H9 (cell line): ENCODE data around the gene RNLS. TPM values are rescaled to one million over a fixed set of nuclear protein-coding genes. Genes with fewer than 3 reads are reported as not detected.

Experiments used
- DNase-seq: peaks from one replicate; pipeline ENCODE4 v3.0.0-alpha.2; 2017
- H2AFZ ChIP-seq: one replicate; pipeline ENCODE4 v1.6.1; 2013; ENCODE audit warnings: mild to moderate bottlenecking, low read length, control low read depth, moderate library complexity
- H2AK5ac ChIP-seq: 2 replicates; pipeline ENCODE4 v1.6.1; 2013; ENCODE audit warnings: low read length, control low read depth, mixed read lengths; ENCODE audit not compliant: insufficient read length
- H2BK120ac ChIP-seq: one replicate; pipeline ENCODE4 v1.6.1; 2013; ENCODE audit warnings: low read depth, mild to moderate bottlenecking, low read length, control low read depth, inconsistent platforms; ENCODE audit not compliant: poor library complexity, severe bottlenecking
- H2BK12ac ChIP-seq: 2 replicates; pipeline ENCODE4 v1.6.1; 2013; ENCODE audit warnings: low read length, control low read depth, mixed read lengths, low read depth; ENCODE audit not compliant: insufficient read length
- H2BK15ac ChIP-seq: 2 replicates; pipeline ENCODE4 v1.6.1; 2013; ENCODE audit warnings: low read depth, low read length, control low read depth
- H2BK20ac ChIP-seq: one replicate; pipeline ENCODE4 v1.6.1; 2013; ENCODE audit warnings: low read depth, mild to moderate bottlenecking, low read length, control low read depth, inconsistent platforms; ENCODE audit not compliant: poor library complexity, severe bottlenecking
- H2BK5ac ChIP-seq: 2 replicates; pipeline ENCODE4 v1.6.1; 2013; ENCODE audit warnings: low read length, control low read depth, mixed read lengths; ENCODE audit not compliant: insufficient read length
- H3K14ac ChIP-seq: 2 replicates; pipeline ENCODE4 v1.6.1; 2013; ENCODE audit warnings: low read length, control low read depth; ENCODE audit not compliant: insufficient read depth
- H3K18ac ChIP-seq: 2 replicates; pipeline ENCODE4 v1.6.1; 2013; ENCODE audit warnings: low read depth, mild to moderate bottlenecking, mixed read lengths, low read length, control low read depth; ENCODE audit not compliant: insufficient read length
- H3K23ac ChIP-seq: 2 replicates; pipeline ENCODE4 v1.6.1; 2013; ENCODE audit warnings: low read length, control low read depth, mixed read lengths, low read depth; ENCODE audit not compliant: insufficient read length
- H3K23me2 ChIP-seq: 2 replicates; pipeline ENCODE4 v1.6.1; 2013; ENCODE audit warnings: low read depth, mild to moderate bottlenecking, mixed read lengths, low read length, control low read depth; ENCODE audit not compliant: insufficient read length, poor library complexity, severe bottlenecking
- H3K27ac ChIP-seq: 2 replicates; pipeline ENCODE4 v1.5.1; 2013; ENCODE audit warnings: low read length, control low read depth, mixed read lengths, low read depth; ENCODE audit not compliant: insufficient read length
- H3K27me3 ChIP-seq: 2 replicates; pipeline ENCODE4 v1.6.1; 2013; ENCODE audit warnings: low read length, control low read depth, inconsistent platforms; ENCODE audit not compliant: insufficient read depth
- H3K4ac ChIP-seq: 2 replicates; pipeline ENCODE4 v1.6.1; 2013; ENCODE audit warnings: low read depth, mild to moderate bottlenecking, control low read depth, inconsistent platforms, low read length, moderate library complexity
- H3K4me1 ChIP-seq: 2 replicates; pipeline ENCODE4 v1.6.1; 2013; ENCODE audit warnings: low read length, control low read depth, inconsistent platforms; ENCODE audit not compliant: insufficient read depth
- H3K4me2 ChIP-seq: 2 replicates; pipeline ENCODE4 v1.6.1; 2013; ENCODE audit warnings: low read length, control low read depth, mixed read lengths; ENCODE audit not compliant: insufficient read length, insufficient read depth
- H3K56ac ChIP-seq: 2 replicates; pipeline ENCODE4 v1.6.1; 2013; ENCODE audit warnings: low read depth, mild to moderate bottlenecking, mixed read lengths, low read length, control low read depth; ENCODE audit not compliant: insufficient read length
- H3K79me1 ChIP-seq: 2 replicates; pipeline ENCODE4 v1.6.1; 2013; ENCODE audit warnings: low read depth, mild to moderate bottlenecking, moderate library complexity, low read length, control low read depth, inconsistent platforms; ENCODE audit not compliant: insufficient read depth, poor library complexity, severe bottlenecking
- H3K79me2 ChIP-seq: 2 replicates; pipeline ENCODE4 v1.6.1; 2013; ENCODE audit warnings: low read length, control low read depth, inconsistent platforms; ENCODE audit not compliant: insufficient read depth
- H3K9ac ChIP-seq: 2 replicates; pipeline ENCODE4 v1.6.1; 2013; ENCODE audit warnings: low read length, control low read depth, mixed read lengths; ENCODE audit not compliant: insufficient read length; ENCODE audit errors: extremely low read depth
- H3K9me3 ChIP-seq: one replicate; pipeline ENCODE4 v1.6.1; 2013; ENCODE audit warnings: low read depth, low read length, inconsistent platforms; ENCODE audit not compliant: control insufficient read depth
- H3T11ph ChIP-seq: one replicate; pipeline ENCODE4 v1.6.1; 2013; ENCODE audit warnings: mild to moderate bottlenecking, low read length, control low read depth, inconsistent platforms
- H4K20me1 ChIP-seq: one replicate; pipeline ENCODE4 v1.6.1; 2013; ENCODE audit not compliant: control insufficient read depth, insufficient read length, insufficient read depth
- H4K5ac ChIP-seq: 2 replicates; pipeline ENCODE4 v1.6.1; 2013; ENCODE audit warnings: low read depth, mild to moderate bottlenecking, mixed read lengths, low read length, control low read depth; ENCODE audit not compliant: insufficient read length
- H4K8ac ChIP-seq: replicated peaks from 2 replicates; pipeline ENCODE4 v1.6.1; 2013; ENCODE audit warnings: low read length, control low read depth, mixed read lengths, low read depth; ENCODE audit not compliant: insufficient read length
- H4K91ac ChIP-seq: 2 replicates; pipeline ENCODE4 v1.6.1; 2013; ENCODE audit warnings: low read depth, mild to moderate bottlenecking, moderate library complexity, mixed read lengths, low read length, control low read depth; ENCODE audit not compliant: insufficient read length
- H3K27ac Mint-ChIP-seq, 3 experiments: 2 replicates in 2 of 3; 3 replicates in 1 of 3; pipeline ENCODE4 v1.8.0; 2020 to 2021; ENCODE audit warnings: mixed read lengths in 3 of 3, mild to moderate bottlenecking in 1 of 3, moderate library complexity in 1 of 3
- H3K27me3 Mint-ChIP-seq: 2 replicates; pipeline ENCODE4 v1.8.0; 2021; ENCODE audit warnings: low read depth, mild to moderate bottlenecking, moderate library complexity, mixed read lengths
- H3K36me3 Mint-ChIP-seq, 3 experiments: 2 replicates in 2 of 3; 3 replicates in 1 of 3; pipeline ENCODE4 v1.8.0; 2020 to 2021; ENCODE audit warnings: low read depth in 3 of 3, mixed read lengths in 3 of 3; ENCODE audit not compliant: insufficient read depth in 1 of 3
- H3K4me1 Mint-ChIP-seq, 2 experiments: 2 replicates each; pipeline ENCODE4 v1.8.0; 2020; ENCODE audit warnings: mixed read lengths in 2 of 2
- H3K4me3 Mint-ChIP-seq, 2 experiments: 2 replicates in 1 of 2; 3 replicates in 1 of 2; pipeline ENCODE4 v1.8.0; 2020 to 2021; ENCODE audit warnings: mild to moderate bottlenecking in 2 of 2, mixed read lengths in 2 of 2, moderate library complexity in 1 of 2
- H3K9me3 Mint-ChIP-seq, 2 experiments: 2 replicates in 1 of 2; 3 replicates in 1 of 2; pipeline ENCODE4 v1.8.0; 2020; ENCODE audit warnings: mild to moderate bottlenecking in 2 of 2, mixed read lengths in 2 of 2, moderate library complexity in 1 of 2
- WGBS: extraction: QIAGEN DNeasy Blood & Tissue Kit; methylation state at CpG from one replicate; pipeline ENCODE4 v1.1.7; 2013; ENCODE audit warnings: missing lambda C conversion rate, low lambda C conversion rate, mixed read lengths; ENCODE audit not compliant: insufficient read length; ENCODE audit errors: extremely low coverage; 5-methylcytosine and 5-hydroxymethylcytosine counted together
- total RNA-seq: library from RNA; stranded (reverse); gene quantifications from 2 replicates; pipeline ENCODE4 v1.2.1, GENCODE V29; 2021
- TF ChIP-seq, protein P1 (sequence below): fragments of 200-600 bp; sonication (generic); conservative IDR thresholded peaks from 3 replicates; pipeline ENCODE4 v1.8.0; 2021; ENCODE audit warnings: antibody characterized with exemption, mild to moderate bottlenecking

RNLS gene
- total RNA-seq, 1 experiment from 2014 or later: 7.5 TPM

DNA sequence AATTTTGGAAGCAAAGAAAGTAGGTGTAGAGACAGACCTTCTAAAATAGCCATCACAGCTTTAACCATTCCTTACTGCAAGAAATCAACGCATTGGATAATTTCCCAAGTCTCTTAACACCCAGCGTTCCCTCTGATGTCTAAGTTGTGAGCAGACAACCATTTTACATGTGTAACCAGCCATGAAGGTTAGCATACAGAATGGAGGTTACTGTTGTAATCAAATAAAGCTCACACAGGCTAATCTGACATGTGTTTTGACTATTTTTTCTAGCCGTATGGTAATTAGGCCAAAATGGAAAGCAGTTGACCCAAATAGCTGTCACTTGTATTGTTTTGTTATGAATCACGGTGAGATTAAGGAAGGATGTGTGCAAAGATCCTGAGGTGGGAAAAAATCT lies 336.4 kb downstream of the RNLS start:
- Histone ChIP-seq H2AFZ (no peak overlapping the region), H3K23me2 (no peaks in the 10 kb centered on the region), H2BK12ac (no peak overlapping the region), H3T11ph (no peak overlapping the region), H2BK20ac (no peak overlapping the region), H2BK120ac (no peak overlapping the region), H2BK15ac (no peak overlapping the region), H3K23ac (no peak overlapping the region), H4K5ac (no peak overlapping the region), H3K79me2 (no peaks in the 10 kb centered on the region), H3K4me1 (no peaks in the 10 kb centered on the region), H3K27me3 (no peaks in the 10 kb centered on the region), H4K20me1 (no peaks in the 10 kb centered on the region), H3K56ac (no peak overlapping the region), H3K9me3 (no peaks in the 10 kb centered on the region), H3K79me1 (no peaks in the 10 kb centered on the region), H4K8ac (no peak overlapping the region), H3K14ac (no peak overlapping the region), H4K91ac (no peak overlapping the region), H2BK5ac (no peak overlapping the region), H3K18ac (no peak overlapping the region), H3K9ac (no peak overlapping the region), H3K4me2 (no peak overlapping the region), H2AK5ac (no peak overlapping the region), H3K4ac (no peak overlapping the region), H3K27ac (no peak overlapping the region)
- H3K9me3 Mint-ChIP-seq: no peaks in the 10 kb centered on the region
- no peak overlapping the region for H3K4me3 Mint-ChIP-seq
- TF ChIP-seq, protein P1, sequence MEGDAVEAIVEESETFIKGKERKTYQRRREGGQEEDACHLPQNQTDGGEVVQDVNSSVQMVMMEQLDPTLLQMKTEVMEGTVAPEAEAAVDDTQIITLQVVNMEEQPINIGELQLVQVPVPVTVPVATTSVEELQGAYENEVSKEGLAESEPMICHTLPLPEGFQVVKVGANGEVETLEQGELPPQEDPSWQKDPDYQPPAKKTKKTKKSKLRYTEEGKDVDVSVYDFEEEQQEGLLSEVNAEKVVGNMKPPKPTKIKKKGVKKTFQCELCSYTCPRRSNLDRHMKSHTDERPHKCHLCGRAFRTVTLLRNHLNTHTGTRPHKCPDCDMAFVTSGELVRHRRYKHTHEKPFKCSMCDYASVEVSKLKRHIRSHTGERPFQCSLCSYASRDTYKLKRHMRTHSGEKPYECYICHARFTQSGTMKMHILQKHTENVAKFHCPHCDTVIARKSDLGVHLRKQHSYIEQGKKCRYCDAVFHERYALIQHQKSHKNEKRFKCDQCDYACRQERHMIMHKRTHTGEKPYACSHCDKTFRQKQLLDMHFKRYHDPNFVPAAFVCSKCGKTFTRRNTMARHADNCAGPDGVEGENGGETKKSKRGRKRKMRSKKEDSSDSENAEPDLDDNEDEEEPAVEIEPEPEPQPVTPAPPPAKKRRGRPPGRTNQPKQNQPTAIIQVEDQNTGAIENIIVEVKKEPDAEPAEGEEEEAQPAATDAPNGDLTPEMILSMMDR: no peak
- H3K4me1 Mint-ChIP-seq: no peaks in the 10 kb centered on the region; a peak in 1 of 4 replicates
- H3K27ac Mint-ChIP-seq: no peak overlapping the region; a peak in 1 of 7 replicates
- DNase-seq: no peak
- no peaks in the 10 kb centered on the region for H3K36me3 Mint-ChIP-seq
- no peaks in the 10 kb centered on the region; the same call in 1 of the 2 replicates for H3K27me3 Mint-ChIP-seq
- WGBS: no CpG with 5 or more reads among the region's 4 CpGs
